H1 (cell line): ENCODE results near the gene PTMS.

Experiments
- CBX5 ChIP-seq: fragments of 300-800, 300-1000 bp; sonication (generic); IDR thresholded peaks from 2 replicates; pipeline ENCODE4 v1.7.1; 2016; ENCODE audit warnings: antibody characterized with exemption, low read length, low read depth
- CHD2 ChIP-seq: IDR thresholded peaks from 2 replicates; pipeline ENCODE4 v1.6.1; 2012; ENCODE audit warnings: low read length, improper control_type of control experiment
- CTCF ChIP-seq, 3 experiments: IDR thresholded peaks; 1 replicate in 2 of 3; 2 replicates in 1 of 3; pipeline versions ENCODE4 v1.5.1 to v1.6.1; 2011; ENCODE audit warnings: low read length in 3 of 3, mild to moderate bottlenecking in 3 of 3, inconsistent platforms in 2 of 3, low read depth in 1 of 3, moderate library complexity in 1 of 3; ENCODE audit not compliant: insufficient read depth in 1 of 3; ENCODE audit errors: control extremely low read depth in 1 of 3
- EZH2 ChIP-seq: fragments of 200-600 bp; sonication (generic); IDR thresholded peaks from 2 replicates; pipeline ENCODE4 v1.7.1; 2012; ENCODE audit warnings: low read depth, mild to moderate bottlenecking, moderate library complexity, low read length, inconsistent platforms; ENCODE audit not compliant: severe bottlenecking
- GABPA ChIP-seq: IDR thresholded peaks from 2 replicates; pipeline ENCODE4 v1.6.1; 2011; ENCODE audit warnings: mild to moderate bottlenecking, low read length, moderate library complexity, borderline replicate concordance; ENCODE audit not compliant: insufficient read depth
- KDM1A ChIP-seq: fragments of 200-600, 300-600 bp; sonication (generic); IDR thresholded peaks from 2 replicates; pipeline ENCODE4 v1.7.1; 2016; ENCODE audit warnings: mild to moderate bottlenecking, low read length, borderline replicate concordance
- POLR2A ChIP-seq, 2 experiments: IDR thresholded peaks; 1 replicate in 1 of 2; 2 replicates in 1 of 2; pipeline ENCODE4 v1.6.1; 2011; ENCODE audit warnings: low read depth in 2 of 2, low read length in 2 of 2, mild to moderate bottlenecking in 2 of 2; ENCODE audit errors: control extremely low read depth in 1 of 2
- POLR2AphosphoS5 ChIP-seq: IDR thresholded peaks from 2 replicates; pipeline ENCODE4 v1.6.1; 2011; ENCODE audit warnings: low read depth, low read length
- SIN3A ChIP-seq, 2 experiments: IDR thresholded peaks in 1 of 2; conservative IDR thresholded peaks in 1 of 2; 2 replicates each; pipeline ENCODE4 v1.6.1; 2011 to 2012; ENCODE audit warnings: low read length in 2 of 2, improper control_type of control experiment in 1 of 2, low read depth in 1 of 2, mild to moderate bottlenecking in 1 of 2
- SP2 ChIP-seq: IDR thresholded peaks from 2 replicates; pipeline ENCODE4 v1.6.1; 2012; ENCODE audit warnings: mild to moderate bottlenecking, low read length, inconsistent platforms
- ZNF274 ChIP-seq: IDR thresholded peaks from 2 replicates; pipeline ENCODE4 v1.7.0; 2012; ENCODE audit warnings: low read length, borderline replicate concordance; ENCODE audit errors: extremely low read depth

DNA sequence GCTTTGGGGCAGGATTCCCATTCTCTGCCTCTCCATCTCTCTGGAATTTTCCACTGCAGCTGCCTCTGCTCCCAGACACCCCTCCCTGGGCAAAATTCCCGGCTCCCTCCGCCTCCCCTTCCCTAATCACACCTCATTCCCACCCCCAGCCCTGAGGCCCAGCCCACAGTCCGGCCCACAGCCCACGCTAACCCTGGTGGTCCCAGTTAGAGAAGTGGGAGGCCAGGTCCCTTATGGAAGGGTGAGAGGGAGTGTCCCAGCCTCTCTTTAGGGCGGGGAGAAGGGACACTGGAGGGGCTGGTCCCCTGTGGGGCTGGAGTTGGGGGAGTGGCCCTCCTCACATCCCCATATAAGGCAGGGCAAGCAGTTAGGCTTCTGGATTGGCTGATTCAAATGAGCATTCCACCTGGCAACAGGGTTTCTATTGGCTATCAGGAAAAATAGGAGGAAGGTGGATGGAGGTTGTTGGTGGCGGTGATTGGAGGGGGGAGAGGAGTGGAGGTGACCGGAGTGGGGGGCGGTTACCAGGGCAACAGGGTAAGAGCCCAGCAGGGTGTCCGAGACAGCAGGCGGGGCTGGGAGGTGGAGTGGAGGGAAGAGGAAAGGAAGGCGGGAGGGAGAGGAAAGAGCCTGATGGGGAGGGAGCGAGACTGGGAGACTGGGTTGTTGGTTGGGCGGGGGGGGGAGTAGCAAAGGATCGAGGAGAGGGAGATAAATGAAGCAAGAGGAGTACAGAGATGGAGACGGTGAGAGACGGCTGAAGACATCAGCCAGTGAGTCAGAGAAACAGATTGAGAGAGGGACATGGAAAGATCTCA is 1.9 kb upstream of the PTMS start:
- no peak for TF ChIP-seq EZH2
- no peak for TF ChIP-seq KDM1A
- no peak for TF ChIP-seq CTCF (IDR thresholded peaks at IDR 0.05; ENCODE audit: control extremely low read depth in 1 of 3, insufficient read depth in 1 of 3, low read depth in 1 of 3, low read length in 3 of 3)
- TF ChIP-seq SIN3A (conservative IDR thresholded peaks at IDR 0.05 in 1 of 2, IDR thresholded peaks at IDR 0.05 in 1 of 2; ENCODE audit: low read depth in 1 of 2, low read length in 2 of 2): no peak
- TF ChIP-seq CHD2: peak; percentile 82; the same call in 1 of the 2 replicates
- no peak for TF ChIP-seq CBX5
- TF ChIP-seq POLR2AphosphoS5: no peak
- TF ChIP-seq ZNF274: no peak
- TF ChIP-seq SP2: no peak
- peak in 1 of 2 experiments; percentile 33; a peak in 1 of 3 replicates for TF ChIP-seq POLR2A (IDR thresholded peaks at IDR 0.05; ENCODE audit: control extremely low read depth in 1 of 2, low read depth in 2 of 2, low read length in 2 of 2)
- no peak for TF ChIP-seq GABPA
